ENCODE results near the gene PFKM.
"Not testable (repeated sequence)": the region's sequence is repeated elsewhere in the genome, so short reads cannot be mapped to it uniquely, and the experiment has no call there.

PFKM gene

GRCh38 chr12:48111312-48111693 lies 7.9 kb upstream of the PFKM start:
- DNase-seq (ENCODE audit: low read depth in 2 of 2) = not testable (repeated sequence)

- DNase-seq (ENCODE audit: low read depth in 2 of 2) = no peak
Observed at GRCh38 chr12:48115957-48116356, 3.2 kb upstream of the PFKM start.

DNA sequence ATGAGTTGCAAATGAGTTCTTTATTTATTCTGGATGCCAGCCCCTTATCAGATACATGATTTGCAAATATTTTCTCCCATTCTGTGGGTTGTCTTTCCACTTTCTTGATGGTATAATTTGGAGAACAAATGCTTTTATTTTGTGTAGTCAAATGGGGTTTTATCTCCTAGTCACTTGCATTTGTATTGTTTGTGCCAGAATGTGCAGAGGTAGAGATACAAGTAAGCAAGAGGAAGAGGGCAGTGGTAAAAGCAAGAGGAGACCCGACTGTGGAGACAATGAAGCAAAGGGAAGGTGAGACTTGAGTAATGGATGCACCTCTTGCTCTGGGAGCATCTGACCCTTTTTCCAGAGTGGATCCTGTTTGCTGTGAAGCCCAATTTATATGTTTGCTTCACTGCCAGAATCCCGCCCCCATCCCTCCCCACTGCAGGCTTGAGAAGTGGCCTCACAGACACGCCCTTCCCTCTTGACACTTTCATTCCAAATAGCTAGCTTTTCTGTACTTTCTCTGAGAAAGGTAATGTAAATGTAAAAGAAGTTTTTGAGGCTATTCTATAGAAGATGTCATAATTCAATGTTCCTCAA lies 786 bp upstream of the PFKM start:
- DNase-seq (ENCODE audit: low read depth in 2 of 2) = no peak

- no peak for DNase-seq (ENCODE audit: low read depth in 2 of 2)
Observed at GRCh38 chr12:48119834-48120195, 651 bp downstream of the PFKM start.

- DNase-seq (ENCODE audit: low read depth in 2 of 2) = no peak
Observed at GRCh38 chr12:48121522-48121921, 2.4 kb downstream of the PFKM start.

- DNase-seq (ENCODE audit: low read depth in 2 of 2) = no peak
Observed at GRCh38 chr12:48122065-48122834, 3.1 kb downstream of the PFKM start.

DNA sequence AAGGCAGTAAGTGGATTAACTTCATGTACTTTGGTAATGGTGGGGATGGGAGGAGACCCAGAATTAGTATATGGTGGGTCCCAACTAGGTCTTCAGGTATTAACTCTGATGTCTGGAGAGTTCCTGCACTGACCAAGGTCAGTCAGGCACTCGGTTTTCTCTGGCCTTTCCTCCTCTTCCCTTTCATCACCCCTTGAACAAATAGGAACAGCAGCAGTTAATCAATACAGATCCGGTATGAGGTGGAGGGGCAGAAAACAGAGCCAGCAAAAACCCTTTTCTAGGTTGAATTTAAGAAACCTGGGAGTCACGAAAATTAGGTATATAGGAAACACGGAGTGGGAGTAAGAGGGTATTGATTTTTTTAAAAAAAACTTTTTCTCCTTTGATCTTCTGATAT lies 4.0 kb downstream of the PFKM start:
- no peak for DNase-seq (ENCODE audit: low read depth in 2 of 2)

DNA sequence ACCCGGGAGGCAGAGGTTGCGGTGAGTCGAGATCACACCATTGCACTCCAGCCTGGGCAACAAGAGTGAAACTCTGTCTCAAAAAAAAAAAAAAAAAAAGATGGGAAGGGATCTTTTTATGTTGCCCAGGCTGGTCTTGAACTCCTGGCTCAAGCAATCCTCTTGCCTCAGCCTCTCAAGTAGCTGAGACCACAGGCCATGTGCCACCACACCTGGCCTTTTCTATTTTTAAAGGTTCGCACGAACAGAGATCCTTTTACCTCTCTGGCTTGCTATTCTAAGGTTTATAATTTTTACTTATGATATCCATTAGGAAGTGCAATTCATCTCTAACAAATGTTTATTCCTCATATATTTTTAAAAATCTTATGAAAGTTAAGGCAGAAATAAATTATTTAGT lies 6.4 kb downstream of the PFKM start:
- not testable (repeated sequence) for DNase-seq (ENCODE audit: low read depth in 2 of 2)

DNA sequence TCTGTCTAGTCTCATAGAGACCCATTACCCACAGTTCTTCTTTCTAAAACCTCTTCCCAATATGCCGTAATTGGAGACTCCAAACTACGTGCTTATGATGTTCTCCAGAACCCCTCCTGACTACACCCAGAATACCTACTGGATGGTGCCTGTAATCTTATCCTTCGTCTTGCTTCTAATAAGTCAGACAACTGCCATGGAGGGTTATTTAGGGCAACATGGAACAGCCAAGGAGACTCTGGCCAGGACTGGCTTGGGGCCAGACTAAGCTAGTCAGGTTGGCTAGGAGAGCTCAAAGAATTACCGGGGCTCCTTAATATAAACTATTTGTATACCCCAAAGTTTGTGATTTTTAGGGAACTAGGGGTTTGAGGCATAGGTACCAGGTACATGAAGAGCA lies 6.8 kb downstream of the PFKM start:
- DNase-seq (ENCODE audit: low read depth in 2 of 2) = no peak

- no peak for DNase-seq (ENCODE audit: low read depth in 2 of 2)
Observed at GRCh38 chr12:48126953-48127630, 7.9 kb downstream of the PFKM start.

DNA sequence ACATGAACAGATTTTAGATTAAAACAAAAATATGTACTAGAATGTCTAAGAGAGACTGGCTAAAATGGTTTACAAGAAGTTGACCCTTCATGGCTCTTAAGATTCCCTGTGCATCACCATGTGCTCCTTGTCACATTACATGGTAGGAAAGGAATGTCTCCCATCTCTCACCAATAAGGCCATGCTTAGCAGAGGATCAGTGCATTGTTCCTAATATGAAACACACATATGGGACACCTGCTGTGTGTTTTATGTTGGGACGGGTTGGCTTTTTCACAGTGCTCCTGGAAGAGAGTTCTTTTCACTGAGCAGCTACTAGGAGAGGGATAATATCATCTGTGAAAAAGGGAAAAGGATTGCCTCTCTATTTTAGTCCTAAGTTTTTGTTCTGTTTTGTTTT lies 9.6 kb downstream of the PFKM start:
- no peak for DNase-seq (ENCODE audit: low read depth in 2 of 2)

DNA sequence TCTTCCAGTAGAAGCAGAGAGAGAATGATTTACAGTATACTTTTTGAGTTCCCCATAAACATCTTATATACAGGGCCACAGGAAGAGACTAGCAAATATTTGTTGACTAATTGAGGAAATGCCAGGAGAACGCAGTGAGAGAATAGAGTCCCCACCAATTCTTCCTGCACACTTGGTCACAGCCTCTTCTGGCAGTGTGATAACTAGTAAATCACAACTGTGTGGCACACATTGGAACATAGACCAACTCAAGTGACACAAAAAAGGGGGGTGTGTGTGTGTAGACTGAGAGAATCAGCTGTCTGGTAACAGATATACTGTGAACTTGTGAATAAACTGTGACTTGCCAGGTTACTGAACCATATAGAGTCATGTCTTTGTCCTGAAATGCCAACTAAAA lies 10.2 kb downstream of the PFKM start:
- DNase-seq (ENCODE audit: low read depth in 2 of 2) = no peak

DNA sequence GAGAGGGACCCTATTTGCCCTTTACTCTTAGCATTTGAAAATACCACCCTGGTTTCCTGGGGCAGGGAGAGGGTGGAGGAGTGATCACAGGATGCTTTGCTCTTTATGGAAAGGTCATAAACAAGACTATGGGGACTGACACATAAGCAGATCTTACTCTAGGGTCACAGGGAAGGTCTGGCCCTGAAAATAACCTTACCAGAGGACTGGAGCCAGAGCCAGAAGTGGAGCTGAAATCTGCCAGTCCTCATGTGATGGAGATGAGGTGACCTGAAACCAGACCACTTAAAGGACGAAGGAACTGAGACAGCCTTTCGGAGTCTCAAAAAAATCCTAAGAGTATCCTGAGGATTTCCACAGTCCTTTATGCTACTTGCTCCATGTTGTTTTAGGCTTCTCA lies 12.4 kb downstream of the PFKM start:
- no peak for DNase-seq (ENCODE audit: low read depth in 2 of 2)

DNA sequence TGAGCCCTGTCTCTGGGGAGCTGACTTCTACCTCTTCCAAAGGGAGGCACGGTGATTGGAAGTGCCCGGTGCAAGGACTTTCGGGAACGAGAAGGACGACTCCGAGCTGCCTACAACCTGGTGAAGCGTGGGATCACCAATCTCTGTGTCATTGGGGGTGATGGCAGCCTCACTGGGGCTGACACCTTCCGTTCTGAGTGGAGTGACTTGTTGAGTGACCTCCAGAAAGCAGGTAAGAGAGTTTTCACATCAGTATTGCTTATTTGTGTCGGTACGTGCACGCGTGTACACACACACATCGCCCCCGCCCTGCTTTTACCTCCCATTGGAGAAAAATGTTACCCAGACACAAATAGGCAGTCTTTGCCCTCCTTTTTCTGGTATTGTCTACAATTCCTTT lies 13.7 kb downstream of the PFKM start:
- no peak for DNase-seq (ENCODE audit: low read depth in 2 of 2)

GRCh38 chr12:48135027-48135426 lies 15.9 kb downstream of the PFKM start:
- DNase-seq (ENCODE audit: low read depth in 2 of 2) = no peak

GRCh38 chr12:48142818-48143674 lies 23.9 kb downstream of the PFKM start:
- DNase-seq (ENCODE audit: low read depth in 2 of 2) = no peak

DNA sequence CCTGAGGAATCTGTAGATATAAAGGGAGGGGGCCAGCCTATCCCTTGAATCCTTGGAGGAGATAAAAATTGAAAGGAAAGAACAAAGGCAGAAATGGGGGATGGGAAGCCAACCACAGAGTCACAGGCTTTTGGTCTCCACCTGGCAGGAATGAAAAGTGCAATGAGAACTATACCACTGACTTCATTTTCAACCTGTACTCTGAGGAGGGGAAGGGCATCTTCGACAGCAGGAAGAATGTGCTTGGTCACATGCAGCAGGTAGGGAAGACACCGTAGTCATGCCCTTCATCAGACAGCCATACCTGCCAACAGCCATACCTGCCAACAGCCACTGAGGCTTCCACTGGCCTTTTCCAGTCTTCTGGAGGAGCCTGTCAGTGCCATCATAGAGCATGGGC lies 24.7 kb downstream of the PFKM start:
- no peak for DNase-seq (ENCODE audit: low read depth in 2 of 2)

- no peak for DNase-seq (ENCODE audit: low read depth in 2 of 2)
Observed at GRCh38 chr12:48145981-48146380, 26.8 kb downstream of the PFKM start.

DNA sequence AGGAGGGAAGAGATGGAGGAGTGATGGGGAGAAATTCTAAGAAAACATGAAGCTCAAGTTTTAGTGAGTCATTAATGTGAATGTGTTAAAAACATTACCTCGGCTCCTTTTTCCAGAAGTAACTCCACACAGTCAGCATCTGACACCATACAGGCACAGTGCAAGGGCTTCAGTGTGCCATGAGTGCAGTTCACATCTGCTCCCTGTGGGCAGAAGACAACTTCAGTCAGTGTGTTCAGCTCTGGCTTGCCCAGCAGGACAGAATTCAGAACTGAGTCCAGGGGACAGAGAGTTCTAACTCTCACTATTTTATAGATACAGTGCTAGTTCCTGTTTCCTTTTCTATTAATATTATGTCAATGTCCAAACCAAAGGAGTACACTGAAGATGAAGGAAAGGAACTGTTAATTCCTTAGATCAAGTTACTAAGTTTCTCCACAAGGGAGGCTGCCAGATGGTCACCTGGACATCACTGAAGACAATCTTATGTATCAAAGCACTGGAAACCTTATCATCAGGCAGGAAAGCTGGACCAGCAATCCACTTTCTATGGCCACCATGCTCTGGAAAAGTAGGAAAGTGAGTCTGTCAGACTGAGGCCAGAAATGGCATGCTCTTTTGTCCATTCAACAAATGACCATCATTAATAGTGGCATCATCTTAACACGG lies 32.1 kb downstream of the PFKM start:
- DNase-seq (ENCODE audit: low read depth in 2 of 2) = no peak

GRCh38 chr12:48155786-48156185 lies 36.6 kb downstream of the PFKM start:
- not testable (repeated sequence) for DNase-seq (ENCODE audit: low read depth in 2 of 2)

GRCh38 chr12:48156652-48157017 lies 37.5 kb downstream of the PFKM start:
- DNase-seq (ENCODE audit: low read depth in 2 of 2) = no peak
